ENCODE results near the gene ZNF518A. TPM values are rescaled to one million over a fixed set of nuclear protein-coding genes. Genes with fewer than 3 reads are reported as not detected.
"Not testable (repeated sequence)": the region's sequence is repeated elsewhere in the genome, so short reads cannot be mapped to it uniquely, and the experiment has no call there.

The ZNF518A gene
- total RNA-seq, 2 experiments from 2014 or later, result 16.0 to 16.2 TPM

DNA sequence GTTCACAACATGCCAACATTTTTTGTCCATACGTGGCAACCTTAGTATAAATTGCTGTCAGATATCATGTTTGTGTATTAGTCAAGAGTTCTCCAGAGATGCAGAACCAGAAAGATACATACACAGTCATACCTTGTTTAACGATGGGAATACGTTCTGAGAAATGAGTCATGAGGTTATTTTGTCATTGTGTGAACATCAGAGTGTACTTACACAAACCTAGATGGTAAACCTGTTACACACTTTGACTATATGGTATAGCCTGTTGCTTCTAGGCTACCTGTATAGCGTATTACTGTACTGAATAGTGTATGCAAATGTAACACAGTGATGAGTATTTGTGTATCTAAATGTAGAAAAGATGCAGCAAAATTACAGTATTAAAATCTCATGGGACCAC lies 22.3 kb downstream of the ZNF518A start:
- Mint-ChIP-seq H3K36me3 (ENCODE audit: low read depth) (peaks cover 69% of the 10 kb centered on the region), H3K9me3 (no peaks in the 10 kb centered on the region), H3K4me3 (no peak overlapping the region), H3K4me1 (peaks cover 11% of the 10 kb centered on the region), H3K27me3 (no peaks in the 10 kb centered on the region), H3K27ac (no peak overlapping the region)
- POLR2A ChIA-PET, result no interaction called here
- DNase-seq, result no peak
- CTCF ChIA-PET, result no interaction called here

DNA sequence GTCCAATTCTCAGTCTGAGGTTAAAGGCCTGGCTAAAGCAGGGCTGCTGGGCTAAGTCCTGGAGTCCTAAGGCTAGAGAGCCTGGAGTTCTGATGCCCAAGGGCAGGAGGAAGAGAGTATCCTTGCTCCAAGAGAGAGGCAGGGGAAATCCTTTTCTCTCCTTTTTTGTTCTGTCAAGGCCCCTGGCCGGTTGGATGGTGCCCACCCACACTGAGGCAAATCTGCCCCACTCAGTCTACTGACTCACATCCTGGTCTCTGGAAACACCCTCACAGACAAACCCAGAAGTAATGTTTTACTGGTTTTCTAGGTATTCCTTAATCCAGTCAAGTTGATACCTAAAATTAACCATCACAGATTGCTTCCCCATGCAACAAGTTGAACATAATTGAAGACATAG lies 23.0 kb downstream of the ZNF518A start:
- H3K27me3 Mint-ChIP-seq, result no peaks in the 10 kb centered on the region
- POLR2A ChIA-PET, result no interaction called here
- peaks cover 11% of the 10 kb centered on the region for H3K4me1 Mint-ChIP-seq
- no peaks in the 10 kb centered on the region for H3K9me3 Mint-ChIP-seq
- no peak overlapping the region for H3K27ac Mint-ChIP-seq
- DNase-seq, result no peak
- H3K4me3 Mint-ChIP-seq, result no peak overlapping the region
- CTCF ChIA-PET, result no interaction called here
- peaks cover 71% of the 10 kb centered on the region for H3K36me3 Mint-ChIP-seq (ENCODE audit: low read depth)

DNA sequence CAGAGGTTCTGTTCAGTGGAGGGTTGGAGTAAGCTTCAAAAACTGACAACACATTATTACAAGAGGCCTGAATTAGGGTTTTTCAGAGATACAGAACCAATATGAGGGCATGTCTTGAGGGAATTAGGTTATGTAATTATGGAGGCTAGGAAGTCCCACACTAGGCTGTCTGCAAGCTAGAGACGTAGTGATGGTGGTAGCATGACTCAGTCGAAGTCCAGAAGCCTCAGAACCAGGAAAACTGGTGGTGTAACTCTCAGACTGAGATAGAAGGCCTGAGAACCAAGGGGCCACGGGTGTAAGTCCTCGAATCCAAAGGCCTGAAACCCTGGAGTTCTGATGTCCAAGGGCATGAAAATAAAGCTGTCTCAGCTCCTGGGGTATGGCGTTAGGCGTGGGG lies 35.6 kb downstream of the ZNF518A start:
- ChIA-PET CTCF (no interaction called here), POLR2A (no interaction called here)
- no peaks in the 10 kb centered on the region for H3K4me1 Mint-ChIP-seq
- H3K27me3 Mint-ChIP-seq, result peaks cover 9% of the 10 kb centered on the region
- no peak overlapping the region for H3K27ac Mint-ChIP-seq
- no peak overlapping the region for H3K4me3 Mint-ChIP-seq
- H3K36me3 Mint-ChIP-seq (ENCODE audit: low read depth), result peaks cover 30% of the 10 kb centered on the region
- peaks cover 19% of the 10 kb centered on the region for H3K9me3 Mint-ChIP-seq
- DNase-seq, result no peak

DNA sequence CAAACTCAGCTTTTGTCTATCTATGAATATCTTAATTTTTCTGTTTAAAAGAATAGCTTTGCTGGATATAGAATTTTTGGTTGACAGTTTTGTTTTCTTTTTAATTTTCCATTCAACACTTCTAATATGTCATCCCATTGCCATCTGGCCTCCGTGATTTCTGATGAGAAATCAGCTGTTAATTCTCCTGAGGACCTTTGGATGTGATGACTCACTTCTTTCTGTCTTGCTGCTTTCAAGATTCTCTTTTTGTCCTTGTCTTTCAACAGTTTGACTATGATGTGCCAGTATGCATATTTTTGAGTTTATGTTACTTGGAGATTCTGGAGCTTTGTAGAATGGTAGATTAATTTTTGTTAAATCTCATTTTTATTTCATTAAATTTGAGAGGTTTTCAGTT lies 38.4 kb downstream of the ZNF518A start:
- Mint-ChIP-seq H3K9me3 (peaks cover 20% of the 10 kb centered on the region), H3K4me3 (no peak overlapping the region), H3K36me3 (ENCODE audit: low read depth) (peaks cover 20% of the 10 kb centered on the region), H3K27ac (no peak overlapping the region), H3K4me1 (no peaks in the 10 kb centered on the region), H3K27me3 (peaks cover 15% of the 10 kb centered on the region)
- POLR2A ChIA-PET, result no interaction called here
- no peak for DNase-seq
- CTCF ChIA-PET, result no interaction called here

DNA sequence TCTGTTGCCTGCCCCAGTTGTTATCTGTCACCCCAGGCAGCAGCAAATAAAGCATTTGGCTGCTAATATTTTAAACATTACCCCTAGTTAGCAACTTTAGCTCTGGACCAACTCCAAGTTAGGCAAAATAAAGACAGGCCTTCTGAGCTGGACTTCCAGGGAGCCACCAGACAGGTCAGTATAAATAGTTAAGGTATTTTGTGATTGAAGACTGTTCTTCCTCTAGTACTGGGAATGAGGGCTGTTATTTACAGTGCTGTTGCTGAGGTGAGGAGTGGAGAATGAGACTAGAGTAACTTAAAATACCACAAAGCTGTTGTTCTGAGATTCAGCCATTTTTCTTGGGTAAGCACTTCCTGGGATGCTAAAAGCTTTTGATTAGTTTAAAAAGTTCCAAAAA lies 40.1 kb downstream of the ZNF518A start:
- Mint-ChIP-seq H3K9me3 (peaks cover 25% of the 10 kb centered on the region), H3K27me3 (peaks cover 16% of the 10 kb centered on the region), H3K36me3 (ENCODE audit: low read depth) (peaks cover 13% of the 10 kb centered on the region), H3K27ac (no peak overlapping the region), H3K4me3 (no peak overlapping the region), H3K4me1 (no peaks in the 10 kb centered on the region)
- ChIA-PET CTCF (no interaction called here), POLR2A (no interaction called here)
- DNase-seq, result no peak

DNA sequence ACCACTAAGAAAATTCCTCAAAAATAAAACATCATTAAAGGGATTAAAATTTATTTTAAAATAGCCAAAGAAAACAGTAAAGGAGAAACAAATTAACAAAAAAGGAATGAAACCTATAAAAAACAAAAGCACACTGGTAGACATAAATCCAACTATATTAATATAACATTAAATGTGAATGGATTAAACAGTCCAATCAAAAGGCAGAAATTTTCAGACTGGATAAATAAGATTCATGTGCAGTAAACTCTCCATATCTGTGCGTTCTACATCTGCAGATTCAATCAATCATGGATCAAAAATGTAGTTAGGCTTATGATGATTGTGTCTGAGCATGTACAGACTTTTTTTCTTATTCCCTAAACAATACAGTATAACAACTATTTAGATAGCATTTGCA lies 42.6 kb downstream of the ZNF518A start:
- POLR2A ChIA-PET, result no interaction called here
- DNase-seq, result no peak
- Mint-ChIP-seq H3K4me3 (no peak overlapping the region), H3K27ac (no peak overlapping the region), H3K36me3 (ENCODE audit: low read depth) (peaks cover 6% of the 10 kb centered on the region), H3K27me3 (peaks cover 20% of the 10 kb centered on the region), H3K4me1 (no peaks in the 10 kb centered on the region), H3K9me3 (peaks cover 32% of the 10 kb centered on the region)
- CTCF ChIA-PET, result interaction anchor here (1.5 kb wide), 1 partner anchor 155 kb away, joined by 3 read pairs; no protein-coding TSS in a partner anchor

DNA sequence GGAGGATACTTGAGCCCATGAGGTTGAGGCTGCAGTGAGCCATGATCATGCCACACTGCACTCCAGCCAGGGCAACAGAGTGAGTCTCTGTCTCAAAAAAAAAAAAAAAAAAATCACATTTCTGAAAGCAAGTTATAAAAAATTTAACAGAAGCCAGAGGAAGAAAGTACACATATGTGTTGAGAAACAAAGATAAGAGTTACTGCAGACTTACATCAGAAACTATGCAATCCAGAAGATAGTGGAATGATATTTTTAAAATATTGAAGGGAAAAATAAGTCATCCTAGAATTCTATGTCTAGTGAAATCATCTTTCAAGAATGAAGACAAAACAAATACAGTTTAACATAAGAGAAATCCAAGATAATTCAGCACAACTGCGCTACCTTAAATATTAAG lies 46.9 kb downstream of the ZNF518A start:
- Mint-ChIP-seq H3K4me3 (no peak overlapping the region), H3K36me3 (ENCODE audit: low read depth) (no peaks in the 10 kb centered on the region), H3K27me3 (peaks cover 21% of the 10 kb centered on the region), H3K4me1 (no peaks in the 10 kb centered on the region), H3K27ac (no peak overlapping the region), H3K9me3 (peaks cover 17% of the 10 kb centered on the region)
- POLR2A ChIA-PET, result interaction anchor here (2.6 kb wide), 1 partner anchor 47 kb away, joined by 5 read pairs; the partner anchor contains the start of gene ZNF518A
- DNase-seq, result no peak
- CTCF ChIA-PET, result no interaction called here

DNA sequence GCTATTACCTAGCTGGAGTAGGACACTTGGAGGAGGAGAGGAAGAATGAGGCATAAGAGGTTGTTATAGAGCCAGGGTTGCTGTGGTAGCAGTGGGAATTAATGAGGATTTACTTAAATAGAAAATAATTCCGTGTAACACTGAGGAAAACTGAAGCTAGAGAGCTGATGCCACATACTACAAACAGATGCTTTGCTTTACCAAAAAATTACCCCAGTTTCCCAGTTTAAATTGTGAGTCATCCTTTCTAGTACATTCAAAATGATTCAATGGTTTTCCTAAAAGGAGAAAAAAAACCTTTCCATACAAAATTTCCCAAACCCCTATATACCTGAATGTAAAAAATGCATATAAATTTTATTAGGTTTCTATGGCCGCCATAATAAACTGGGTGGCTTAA lies 58.3 kb downstream of the ZNF518A start:
- DNase-seq, result no peak
- CTCF ChIA-PET, result no interaction called here
- Mint-ChIP-seq H3K27me3 (peaks cover 24% of the 10 kb centered on the region), H3K36me3 (ENCODE audit: low read depth) (peaks cover 2% of the 10 kb centered on the region), H3K4me1 (no peaks in the 10 kb centered on the region), H3K4me3 (no peak overlapping the region), H3K27ac (no peak overlapping the region), H3K9me3 (peaks cover 6% of the 10 kb centered on the region)
- POLR2A ChIA-PET, result no interaction called here

DNA sequence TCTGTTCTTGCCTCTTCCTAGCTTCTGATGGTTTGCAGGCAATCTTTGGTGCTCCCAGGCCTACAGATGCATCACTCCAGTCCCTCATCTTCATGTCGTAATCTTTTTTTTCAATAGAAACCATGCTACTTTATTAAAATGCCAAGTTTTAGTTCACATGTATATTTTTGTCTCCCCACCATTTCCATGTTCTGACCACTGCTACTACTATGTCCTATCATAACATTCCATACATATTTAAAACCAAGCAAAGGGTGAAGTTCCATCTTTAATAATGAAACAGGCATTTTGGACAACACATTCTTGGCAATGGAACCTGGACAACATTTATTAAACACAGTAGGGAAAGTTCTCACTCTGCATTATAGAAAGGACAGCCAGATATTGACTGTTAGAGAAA lies 58.8 kb downstream of the ZNF518A start:
- POLR2A ChIA-PET, result no interaction called here
- Mint-ChIP-seq H3K9me3 (peaks cover 3% of the 10 kb centered on the region), H3K4me3 (no peak overlapping the region), H3K27me3 (peaks cover 22% of the 10 kb centered on the region), H3K27ac (no peak overlapping the region), H3K36me3 (ENCODE audit: low read depth) (peaks cover 2% of the 10 kb centered on the region), H3K4me1 (no peaks in the 10 kb centered on the region)
- DNase-seq, result no peak
- CTCF ChIA-PET, result no interaction called here

DNA sequence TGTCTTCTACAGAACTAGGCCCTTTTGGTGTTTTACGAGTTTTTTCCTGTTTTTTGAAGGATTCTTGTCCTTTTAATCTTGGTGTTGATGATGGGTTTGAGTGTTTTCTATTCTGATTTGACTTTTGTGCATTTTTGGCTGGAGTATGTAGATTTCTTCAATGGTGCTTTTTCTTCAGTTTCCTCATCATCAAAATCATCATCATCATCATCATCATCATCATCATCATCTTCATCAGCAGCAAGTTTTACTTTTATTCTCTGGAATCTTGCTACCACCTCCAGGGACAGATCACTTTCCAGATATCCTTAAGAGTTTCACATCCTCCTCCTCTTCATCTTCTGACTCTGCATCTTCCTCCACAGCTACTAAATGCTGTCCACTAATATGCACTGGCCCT lies 59.4 kb downstream of the ZNF518A start:
- CTCF ChIA-PET; H3K4me3 Mint-ChIP-seq; H3K36me3 Mint-ChIP-seq (ENCODE audit: low read depth); H3K27ac Mint-ChIP-seq; POLR2A ChIA-PET; H3K4me1 Mint-ChIP-seq; DNase-seq; H3K9me3 Mint-ChIP-seq: not testable (repeated sequence)
- peaks cover 20% of the 10 kb centered on the region for H3K27me3 Mint-ChIP-seq

DNA sequence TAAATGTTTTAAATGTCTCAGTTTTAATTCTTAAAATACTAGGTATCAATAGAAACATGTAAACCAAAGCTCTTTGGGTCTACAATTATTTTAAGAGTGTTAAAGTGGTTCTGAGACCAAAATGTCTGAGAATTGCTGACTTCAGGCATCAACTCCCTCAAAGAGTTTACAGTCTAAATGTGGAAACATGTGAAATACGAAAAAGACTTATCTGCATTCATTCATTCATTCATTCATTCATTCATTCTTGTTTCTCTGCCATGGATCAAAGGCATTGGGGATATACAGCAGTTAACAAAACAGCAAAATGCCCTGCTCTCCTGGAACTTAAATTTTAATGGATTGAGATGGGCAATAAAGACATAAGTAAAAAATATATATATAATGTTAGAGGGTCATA lies 71.4 kb downstream of the ZNF518A start:
- Mint-ChIP-seq H3K27ac (no peak overlapping the region), H3K27me3 (peaks cover 17% of the 10 kb centered on the region), H3K4me1 (no peaks in the 10 kb centered on the region), H3K9me3 (no peaks in the 10 kb centered on the region), H3K4me3 (no peak overlapping the region), H3K36me3 (ENCODE audit: low read depth) (no peaks in the 10 kb centered on the region)
- DNase-seq, result no peak
- ChIA-PET CTCF (no interaction called here), POLR2A (no interaction called here)

DNA sequence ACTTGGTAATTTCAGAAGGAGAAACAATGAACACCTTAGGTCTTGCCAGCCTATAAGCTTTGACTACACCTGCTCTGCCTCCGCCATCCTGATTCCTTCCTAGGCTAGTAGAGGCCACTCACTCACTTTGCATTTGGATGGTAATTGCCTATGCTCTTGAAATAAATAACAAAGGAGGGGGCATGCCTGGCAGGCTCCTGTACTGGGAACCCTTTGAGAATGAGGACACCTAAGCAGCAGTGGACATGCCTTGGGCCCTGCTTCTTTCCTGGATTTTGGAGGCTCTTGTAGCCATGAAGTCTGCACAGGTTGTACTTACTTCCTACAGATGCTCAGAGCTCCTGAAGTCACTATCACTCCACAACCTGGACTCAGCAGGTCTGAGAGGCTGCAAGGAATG lies 75.5 kb downstream of the ZNF518A start:
- POLR2A ChIA-PET, result no interaction called here
- no peak overlapping the region for H3K27ac Mint-ChIP-seq

DNA sequence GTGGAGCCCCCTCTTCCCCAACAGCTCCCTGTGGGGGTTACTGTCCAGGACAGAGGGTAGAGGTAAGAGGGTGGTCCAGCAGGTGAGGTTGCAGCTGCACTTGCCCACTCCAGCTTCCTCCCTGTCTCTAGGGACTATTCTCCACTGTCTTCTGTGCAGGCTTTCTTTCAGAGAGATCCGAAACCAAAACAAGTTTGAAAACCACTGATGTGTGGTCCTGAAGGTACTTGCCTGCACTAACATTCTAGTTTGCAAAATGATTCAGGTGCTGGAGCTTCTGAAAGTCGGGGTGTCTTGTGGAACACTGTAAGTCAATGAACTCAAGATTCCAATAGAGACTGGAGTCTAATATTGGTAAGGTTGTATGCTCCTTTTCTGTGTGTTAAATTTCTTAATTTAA lies 78.2 kb downstream of the ZNF518A start:
- Mint-ChIP-seq H3K4me3 (no peak overlapping the region), H3K4me1 (no peaks in the 10 kb centered on the region), H3K27me3 (peaks cover 7% of the 10 kb centered on the region), H3K36me3 (ENCODE audit: low read depth) (no peaks in the 10 kb centered on the region), H3K27ac (no peak overlapping the region), H3K9me3 (no peaks in the 10 kb centered on the region)
- DNase-seq, result no peak
- CTCF ChIA-PET, result interaction anchor here (1.1 to 2.7 kb wide), 2 partner anchors 21 to 191 kb away, joined by 3 to 13 read pairs; no protein-coding TSS in a partner anchor
- POLR2A ChIA-PET, result no interaction called here

More for the DNA sequence above, 75.5 kb downstream of the ZNF518A start:
- H3K9me3 Mint-ChIP-seq, result no peaks in the 10 kb centered on the region
- DNase-seq, result no peak
- CTCF ChIA-PET, result no interaction called here
- H3K4me3 Mint-ChIP-seq, result no peak overlapping the region
- no peaks in the 10 kb centered on the region for H3K4me1 Mint-ChIP-seq
- H3K36me3 Mint-ChIP-seq (ENCODE audit: low read depth), result no peaks in the 10 kb centered on the region
- H3K27me3 Mint-ChIP-seq, result peaks cover 14% of the 10 kb centered on the region

DNA sequence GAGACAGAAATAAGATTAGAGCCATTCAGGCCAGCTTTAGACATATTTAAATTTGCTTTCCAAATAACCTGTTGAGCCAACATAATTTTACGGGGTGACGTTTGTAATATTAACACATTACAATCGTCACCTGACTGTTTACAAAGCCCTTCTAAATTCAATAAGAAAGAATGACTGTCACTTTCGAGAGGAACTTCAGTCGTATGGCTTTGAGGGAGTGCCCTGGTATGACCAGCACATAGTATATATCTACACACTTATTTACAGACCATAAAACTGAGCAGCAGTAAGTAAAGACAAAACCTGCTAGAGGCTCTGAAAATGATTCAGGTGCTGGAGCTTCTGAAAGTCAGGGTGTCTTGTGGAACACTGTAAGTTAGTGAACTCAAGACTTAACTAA lies 78.8 kb downstream of the ZNF518A start:
- no peaks in the 10 kb centered on the region for H3K36me3 Mint-ChIP-seq (ENCODE audit: low read depth)
- DNase-seq, result no peak
- no peaks in the 10 kb centered on the region for H3K9me3 Mint-ChIP-seq
- no peaks in the 10 kb centered on the region for H3K4me1 Mint-ChIP-seq
- no peak overlapping the region for H3K27ac Mint-ChIP-seq
- CTCF ChIA-PET, result interaction anchor here (1.1 to 2.7 kb wide), 2 partner anchors 21 to 192 kb away, joined by 3 to 13 read pairs; no protein-coding TSS in a partner anchor
- H3K4me3 Mint-ChIP-seq, result no peak overlapping the region
- POLR2A ChIA-PET, result no interaction called here
- H3K27me3 Mint-ChIP-seq, result peaks cover 5% of the 10 kb centered on the region

DNA sequence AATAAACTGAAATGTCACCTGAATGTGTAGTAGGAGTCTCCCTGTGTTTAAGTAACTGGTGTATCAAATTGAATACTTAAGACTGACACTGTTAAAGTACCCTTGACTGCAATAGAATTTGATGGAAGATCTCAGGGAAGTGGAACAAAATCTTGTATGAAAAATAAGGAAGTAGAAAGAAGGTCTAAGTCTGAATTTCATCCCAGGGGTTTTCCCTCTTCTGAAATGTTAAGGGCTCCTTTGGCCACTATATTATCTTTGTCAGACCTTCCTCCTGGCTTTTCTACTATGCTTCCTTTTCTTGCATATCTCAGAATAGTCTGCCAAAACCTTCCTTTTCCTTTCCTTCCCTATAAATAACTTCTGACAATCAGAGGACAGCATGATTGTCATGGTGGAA lies 81.7 kb downstream of the ZNF518A start:
- CTCF ChIA-PET, result no interaction called here

More for the DNA sequence above, 81.7 kb downstream of the ZNF518A start:
- no peaks in the 10 kb centered on the region for H3K4me1 Mint-ChIP-seq
- no peak overlapping the region for H3K27ac Mint-ChIP-seq
- no peaks in the 10 kb centered on the region for H3K36me3 Mint-ChIP-seq (ENCODE audit: low read depth)
- POLR2A ChIA-PET, result no interaction called here
- peaks cover 10% of the 10 kb centered on the region for H3K27me3 Mint-ChIP-seq
- DNase-seq, result no peak
- H3K4me3 Mint-ChIP-seq, result no peak overlapping the region
- no peaks in the 10 kb centered on the region for H3K9me3 Mint-ChIP-seq
